Measurements from ENCODE around the gene TUT1. TPM values are rescaled to one million over a fixed set of nuclear protein-coding genes. Genes with fewer than 3 reads are reported as not detected.

Gene TUT1
- 11.1 to 16.9 TPM (median 16.6 TPM) in 5 replicates for total RNA-seq (2022; extraction: Qiagen RNA extraction)

GRCh38 chr11:62591448-62592145, at the start of gene TUT1:
TSS of gene TUT1 (minus strand) at chr11:62591523. CDS start at chr11:62591485, 38 bp downstream.

GRCh38 chr11:62621567-62622470, 30.5 kb upstream of the TUT1 start, which contains the start of gene B3GAT3:
TSS of gene B3GAT3 (minus strand) at chr11:62621986. CDS start at chr11:62621947, 39 bp downstream.

GRCh38 chr11:62612366-62613290, 21.3 kb upstream of the TUT1 start, which contains the start of the genes EML3 and ROM1:
TSS of gene EML3 (minus strand) at chr11:62612775. CDS start at chr11:62612457, 318 bp downstream.
TSS of gene ROM1 (plus strand) at chr11:62613257. CDS start at chr11:62613282, 25 bp downstream.

GRCh38 chr11:62601372-62602140, 10.2 kb upstream of the TUT1 start, which contains the start of gene MTA2:
TSS of gene MTA2 (minus strand) at chr11:62601865. CDS start at chr11:62601450, 415 bp downstream.

GRCh38 chr11:62573592-62574362, 17.5 kb downstream of the TUT1 start, which contains the start of gene EEF1G:
TSS of gene EEF1G (minus strand) at chr11:62573891. CDS start at chr11:62573842, 49 bp downstream.

GRCh38 chr11:62546244-62546928, 44.9 kb downstream of the TUT1 start, which contains the start of gene AHNAK:
TSS of gene AHNAK (minus strand) at chr11:62546806. CDS start at chr11:62536098, 10,708 bp downstream.

Other genes with a start within 250 kb of the TUT1 start
- 0.27 to 0.32 TPM in 2 of 5 replicates, not detected in the others for gene SCGB1A1, start 172.5 kb downstream of the TUT1 start, total RNA-seq (2022; extraction: Qiagen RNA extraction)
- 298 to 478 TPM (median 418 TPM) in 5 replicates for gene AHNAK, start 44.7 kb downstream of the TUT1 start, total RNA-seq (2022; extraction: Qiagen RNA extraction)
- 1,895 to 2,114 TPM (median 2,034 TPM) in 5 replicates for gene EEF1G, start 17.6 kb downstream of the TUT1 start, total RNA-seq (2022; extraction: Qiagen RNA extraction)
- gene MTA2, start 10.3 kb upstream of the TUT1 start, total RNA-seq (2022; extraction: Qiagen RNA extraction): 83.2 to 93.3 TPM (median 89.9 TPM) in 5 replicates
- gene EML3, start 21.3 kb upstream of the TUT1 start, total RNA-seq (2022; extraction: Qiagen RNA extraction): 18.3 to 23.6 TPM (median 20.4 TPM) in 5 replicates
- 3.6 to 4.4 TPM (median 4.0 TPM) in 5 replicates for gene ROM1, start 21.7 kb upstream of the TUT1 start, total RNA-seq (2022; extraction: Qiagen RNA extraction)
- 41.2 to 52.1 TPM (median 49.3 TPM) in 5 replicates for gene B3GAT3, start 30.5 kb upstream of the TUT1 start, total RNA-seq (2022; extraction: Qiagen RNA extraction)
- gene GANAB, start 55.1 kb upstream of the TUT1 start, total RNA-seq (2022; extraction: Qiagen RNA extraction): 221 to 274 TPM (median 265 TPM) in 5 replicates
- 15.9 to 21.7 TPM (median 21.2 TPM) in 5 replicates for gene INTS5, start 61.8 kb upstream of the TUT1 start, total RNA-seq (2022; extraction: Qiagen RNA extraction)
- gene C11orf98, start 73.7 kb upstream of the TUT1 start, total RNA-seq (2022; extraction: Qiagen RNA extraction): 125 to 142 TPM (median 131 TPM) in 5 replicates
- gene CSKMT, start 73.8 kb upstream of the TUT1 start, total RNA-seq (2022; extraction: Qiagen RNA extraction): 10.5 to 13.3 TPM (median 12.2 TPM) in 5 replicates
- 27.6 to 33.4 TPM (median 28.9 TPM) in 5 replicates for gene UQCC3, start 80.2 kb upstream of the TUT1 start, total RNA-seq (2022; extraction: Qiagen RNA extraction)
- 3.8 to 5.2 TPM (median 3.9 TPM) in 5 replicates for gene LBHD1, start 80.7 kb upstream of the TUT1 start, total RNA-seq (2022; extraction: Qiagen RNA extraction)
- gene UBXN1, start 87.5 kb upstream of the TUT1 start, total RNA-seq (2022; extraction: Qiagen RNA extraction): 103 to 120 TPM (median 115 TPM) in 5 replicates
- 0.08 to 0.13 TPM (median 0.09 TPM) in 3 of 5 replicates, not detected in the others for gene LRRN4CL, start 98.0 kb upstream of the TUT1 start, total RNA-seq (2022; extraction: Qiagen RNA extraction)
- 59.4 to 73.9 TPM (median 62.6 TPM) in 5 replicates for gene BSCL2, start 115.9 kb upstream of the TUT1 start, total RNA-seq (2022; extraction: Qiagen RNA extraction)
- not detected in 5 replicates for gene GNG3, start 116.2 kb upstream of the TUT1 start, total RNA-seq (2022; extraction: Qiagen RNA extraction)
- gene HNRNPUL2, start 135.9 kb upstream of the TUT1 start, total RNA-seq (2022; extraction: Qiagen RNA extraction): 40.5 to 45.2 TPM (median 43.3 TPM) in 5 replicates
- gene TTC9C, start 137.0 kb upstream of the TUT1 start, total RNA-seq (2022; extraction: Qiagen RNA extraction): 25.1 to 36.7 TPM (median 32.3 TPM) in 5 replicates
- gene ZBTB3, start 162.6 kb upstream of the TUT1 start, total RNA-seq (2022; extraction: Qiagen RNA extraction): 1.5 to 2.2 TPM (median 1.8 TPM) in 5 replicates
- gene POLR2G, start 170.1 kb upstream of the TUT1 start, total RNA-seq (2022; extraction: Qiagen RNA extraction): 156 to 166 TPM (median 160 TPM) in 5 replicates
- 9.1 to 14.5 TPM (median 12.5 TPM) in 5 replicates for gene TAF6L, start 179.9 kb upstream of the TUT1 start, total RNA-seq (2022; extraction: Qiagen RNA extraction)
- gene TMEM179B, start 195.9 kb upstream of the TUT1 start, total RNA-seq (2022; extraction: Qiagen RNA extraction): 67.1 to 85.0 TPM (median 82.1 TPM) in 5 replicates
- gene TMEM223, start 200.5 kb upstream of the TUT1 start, total RNA-seq (2022; extraction: Qiagen RNA extraction): 18.9 to 27.6 TPM (median 24.8 TPM) in 5 replicates
- 38.9 to 55.9 TPM (median 54.3 TPM) in 5 replicates for gene NXF1, start 213.9 kb upstream of the TUT1 start, total RNA-seq (2022; extraction: Qiagen RNA extraction)
- gene STX5, start 240.5 kb upstream of the TUT1 start, total RNA-seq (2022; extraction: Qiagen RNA extraction): 17.7 to 24.7 TPM (median 22.9 TPM) in 5 replicates
- gene TEX54, start 241.3 kb upstream of the TUT1 start, total RNA-seq (2022; extraction: Qiagen RNA extraction): not detected in 5 replicates
- gene WDR74, start 248.1 kb upstream of the TUT1 start, total RNA-seq (2022; extraction: Qiagen RNA extraction): 71.5 to 83.6 TPM (median 80.3 TPM) in 5 replicates

Measured in A549 treated with dexamethasone at 1 μM for 4 hours (cell line).